CMK (cell line): Measurements from ENCODE around the gene EFEMP2.
"Not testable (repeated sequence)": the region's sequence is repeated elsewhere in the genome, so short reads cannot be mapped to it uniquely, and the experiment has no call there.

Experiments
- DNase-seq: peaks from one replicate; pipeline ENCODE4 v3.0.0-alpha.2; 2010; ENCODE audit warnings: low read depth

The EFEMP2 gene

GRCh38 chr11:65854161-65854592, 18.4 kb downstream of the EFEMP2 start:
- DNase-seq, result no peak

- no peak for DNase-seq
Measured at GRCh38 chr11:65853246-65853979, 19.2 kb downstream of the EFEMP2 start.

GRCh38 chr11:65852508-65853245, 19.9 kb downstream of the EFEMP2 start:
- no peak for DNase-seq

- DNase-seq, result no peak
Measured at GRCh38 chr11:65851811-65852507, 20.6 kb downstream of the EFEMP2 start.

GRCh38 chr11:65851083-65851579, 21.5 kb downstream of the EFEMP2 start:
- DNase-seq, result peak; percentile 87

- DNase-seq, result no peak
Measured at GRCh38 chr11:65850217-65851082, 22.1 kb downstream of the EFEMP2 start.

GRCh38 chr11:65849771-65850216, 22.8 kb downstream of the EFEMP2 start:
- DNase-seq, result no peak

GRCh38 chr11:65849366-65849765, 23.2 kb downstream of the EFEMP2 start:
- no peak for DNase-seq

- not testable (repeated sequence) for DNase-seq
Measured at GRCh38 chr11:65848693-65849092, 23.9 kb downstream of the EFEMP2 start.

- no peak for DNase-seq
Measured at GRCh38 chr11:65847746-65848145, 24.9 kb downstream of the EFEMP2 start.

GRCh38 chr11:65844231-65844872, 28.2 kb downstream of the EFEMP2 start:
- DNase-seq, result no peak

- no peak for DNase-seq
Measured at GRCh38 chr11:65843811-65844210, 28.8 kb downstream of the EFEMP2 start.

- DNase-seq, result no peak
Measured at GRCh38 chr11:65842144-65842543, 30.5 kb downstream of the EFEMP2 start.

GRCh38 chr11:65834202-65834601, 38.4 kb downstream of the EFEMP2 start:
- DNase-seq, result no peak

- peak; percentile 83 for DNase-seq
Measured at GRCh38 chr11:65833297-65834030, 39.1 kb downstream of the EFEMP2 start, which contains the start of gene SNX32. Gene SNX32 (plus strand): TSS chr11:65833963. CDS start chr11:65834066, 103 bp downstream.

GRCh38 chr11:65832231-65832630, 40.4 kb downstream of the EFEMP2 start:
- DNase-seq, result not testable (repeated sequence)

GRCh38 chr11:65829459-65829858, 43.1 kb downstream of the EFEMP2 start:
- no peak for DNase-seq

GRCh38 chr11:65826984-65827735, 45.4 kb downstream of the EFEMP2 start:
- no peak for DNase-seq

GRCh38 chr11:65822776-65823528, 49.6 kb downstream of the EFEMP2 start:
- no peak for DNase-seq
